ENCODE data around the gene POLG2. TPM values are rescaled to one million over a fixed set of nuclear protein-coding genes. Genes with fewer than 3 reads are reported as not detected.
"Not testable (repeated sequence)": the region's sequence is repeated elsewhere in the genome, so short reads cannot be mapped to it uniquely, and the experiment has no call there.

Gene POLG2
- total RNA-seq, 4 donors from 2014 or later = 4.8 to 10.8 (median 6.3) TPM

DNA sequence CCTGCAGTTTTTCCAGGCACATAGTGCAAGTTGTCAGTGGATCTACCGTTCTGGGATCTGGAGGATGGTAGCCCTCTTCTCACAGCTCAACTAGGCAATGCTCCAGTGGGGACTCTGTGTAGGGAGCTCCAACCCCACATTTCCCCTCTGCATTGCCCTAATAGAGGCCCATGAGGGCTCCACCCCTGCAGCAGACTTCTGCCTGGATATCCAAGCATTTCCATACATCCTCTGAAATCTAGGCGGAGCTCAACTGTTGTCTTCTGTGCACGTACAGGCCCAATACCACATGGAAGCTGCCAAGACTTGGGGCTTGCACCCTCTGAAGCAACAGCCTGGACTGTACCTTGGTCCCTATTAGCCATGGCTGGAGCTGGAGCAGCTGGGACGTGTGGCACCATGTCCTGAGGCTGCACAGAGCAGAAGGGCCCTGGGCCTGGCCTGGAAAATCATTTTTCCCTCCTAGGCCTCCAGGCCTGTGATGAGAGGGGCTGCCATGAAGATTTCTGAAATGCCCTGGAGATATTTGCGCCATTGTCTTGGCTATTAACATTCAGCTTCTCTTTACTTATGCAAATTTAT, 58.8 kb downstream of the POLG2 start:
- no peak for DNase-seq
- H3K27ac ChIP-seq = no peak overlapping the region
- H3K9me3 ChIP-seq = peaks cover 15 to 19% of the 10 kb centered on the region in 2 donors
- H3K4me1 ChIP-seq = peaks cover 0 to 15% (median 2%) of the 10 kb centered on the region in 4 donors
- H3K27me3 ChIP-seq = no peaks in the 10 kb centered on the region
- 70 to 84% methylated on average over 3 to 5 of the region's 5 CpGs for WGBS, 2 donors (ENCODE audit: low coverage in 1 of 2)
- H3K4me3 ChIP-seq = no peak overlapping the region
- TF ChIP-seq CTCF (IDR thresholded peaks at IDR 0.05) (no peak), EP300 (IDR thresholded peaks at IDR 0.05; ENCODE audit: low read depth) (no peak), POLR2A (IDR thresholded peaks at IDR 0.05) (no peak), POLR2AphosphoS5 (IDR thresholded peaks at IDR 0.05) (no peak)
- in situ Hi-C loops (cut with MboI; ENCODE audit: low pct_ligation_motif_present in 1 of 4, low pct_unique_long_range_greater_than_20kb in 1 of 4, low sequenced_read_pairs in 3 of 4) (no loop called here), intact Hi-C loops (cut with DNase I; ENCODE audit: low total_unique reads) (no loop called here)
- H3K36me3 ChIP-seq = no peaks in the 10 kb centered on the region

DNA sequence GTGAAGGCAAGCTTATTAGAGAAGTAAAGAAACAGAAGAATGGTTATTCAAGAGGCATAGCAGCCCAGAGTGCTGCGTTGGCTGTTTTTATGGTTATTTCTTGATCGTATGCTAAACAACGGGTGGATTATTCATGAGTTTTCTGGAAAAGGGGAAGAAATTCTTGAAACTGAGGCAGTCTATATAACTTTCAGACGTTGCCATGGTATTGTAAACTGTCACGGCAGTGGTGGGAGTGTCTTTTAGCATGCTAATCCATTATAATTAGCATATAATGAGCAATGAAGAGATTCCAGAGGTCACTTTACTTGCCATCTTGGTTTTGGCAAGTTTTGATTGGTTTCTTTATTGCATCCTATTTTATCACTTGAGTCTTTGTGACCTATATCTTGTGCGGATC, 65.3 kb downstream of the POLG2 start:
- no peaks in the 10 kb centered on the region for H3K36me3 ChIP-seq
- WGBS, 2 donors (ENCODE audit: low coverage in 1 of 2) = 79% methylated on average over 5 to 6 of the region's 6 CpGs
- H3K4me3 ChIP-seq = no peak overlapping the region
- H3K27me3 ChIP-seq = no peaks in the 10 kb centered on the region
- H3K27ac ChIP-seq = no peak overlapping the region
- DNase-seq = no peak
- H3K4me1 ChIP-seq = no peaks in the 10 kb centered on the region
- in situ Hi-C loops (cut with MboI; ENCODE audit: low pct_ligation_motif_present in 1 of 4, low pct_unique_long_range_greater_than_20kb in 1 of 4, low sequenced_read_pairs in 3 of 4) (no loop called here), intact Hi-C loops (cut with DNase I; ENCODE audit: low total_unique reads) (no loop called here)
- H3K9me3 ChIP-seq = no peaks in the 10 kb centered on the region
- TF ChIP-seq POLR2A (IDR thresholded peaks at IDR 0.05) (no peak), EP300 (IDR thresholded peaks at IDR 0.05; ENCODE audit: low read depth) (no peak), CTCF (IDR thresholded peaks at IDR 0.05) (no peak), POLR2AphosphoS5 (IDR thresholded peaks at IDR 0.05) (no peak)

GRCh38 chr17:64430036-64430435, 66.8 kb downstream of the POLG2 start:
- intact Hi-C loops (cut with DNase I; ENCODE audit: low total_unique reads); H3K36me3 ChIP-seq; H3K27me3 ChIP-seq; H3K9me3 ChIP-seq; DNase-seq; H3K27ac ChIP-seq; in situ Hi-C loops (cut with MboI; ENCODE audit: low pct_ligation_motif_present in 1 of 4, low pct_unique_long_range_greater_than_20kb in 1 of 4, low sequenced_read_pairs in 3 of 4); H3K4me1 ChIP-seq; H3K4me3 ChIP-seq: not testable (repeated sequence)
- 80 to 92% methylated on average over 1 to 2 of the region's 2 CpGs for WGBS, 2 donors (ENCODE audit: low coverage in 1 of 2)

GRCh38 chr17:64428406-64428805, 68.4 kb downstream of the POLG2 start:
- Histone ChIP-seq H3K4me3 (no peak overlapping the region), H3K36me3 (no peaks in the 10 kb centered on the region), H3K9me3 (no peaks in the 10 kb centered on the region), H3K27me3 (no peaks in the 10 kb centered on the region), H3K4me1 (peaks cover 0 to 3% (median 0%) of the 10 kb centered on the region in 4 donors), H3K27ac (no peak overlapping the region)
- in situ Hi-C loops (cut with MboI; ENCODE audit: low pct_ligation_motif_present in 1 of 4, low pct_unique_long_range_greater_than_20kb in 1 of 4, low sequenced_read_pairs in 3 of 4) = loop anchor here in 2 of 4 donors (10.0 kb wide), 2 partner anchors 56 to 66 kb away; partner anchors contain the start of gene POLG2 (in 1 of the 2)
- TF ChIP-seq CTCF (IDR thresholded peaks at IDR 0.05) = no peak
- no peak for TF ChIP-seq EP300 (IDR thresholded peaks at IDR 0.05; ENCODE audit: low read depth)
- no peak for TF ChIP-seq POLR2A (IDR thresholded peaks at IDR 0.05)
- TF ChIP-seq POLR2AphosphoS5 (IDR thresholded peaks at IDR 0.05) = no peak
- no peak for DNase-seq
- intact Hi-C loops (cut with DNase I; ENCODE audit: low total_unique reads) = no loop called here
- WGBS, 2 donors (ENCODE audit: low coverage in 1 of 2) = 67 to 77% methylated on average over 1 of the region's 1 CpG

Small RNA genes within 50 kb of the gene (small RNA-seq; reads per million reads assigned to genes)
- gene ATP5MFP4 = 0 reads per million in 4 donors

Other genes starting within 250 kb of the POLG2 start
- 100 to 1,000 TPM in 1 of 4 donors, 10 to 100 TPM in 3; 12.3 to 137 (median 30.3) TPM for gene TEX2, start 233.8 kb downstream of the POLG2 start, total RNA-seq
- gene PECAM1, start 106.2 kb downstream of the POLG2 start, total RNA-seq = 10 to 100 TPM; 17.7 to 32.1 (median 18.7) TPM
- gene MILR1, start 47.9 kb downstream of the POLG2 start, total RNA-seq = 1 to 10 TPM in 2 of 4 donors, not detected in 2; 1.4 to 2.3 TPM
- gene DDX5, start 9.2 kb upstream of the POLG2 start, total RNA-seq = 1,000 to 10,000 TPM in 1 of 4 donors, 100 to 1,000 TPM in 3; 451 to 1,221 (median 694) TPM
- 10 to 100 TPM; 33.8 to 82.9 (median 46.1) TPM for gene CEP95, start 9.9 kb upstream of the POLG2 start, total RNA-seq
- gene SMURF2, start 165.3 kb upstream of the POLG2 start, total RNA-seq = 10 to 100 TPM in 3 of 4 donors, 1 to 10 TPM in 1; 5.0 to 27.0 (median 14.0) TPM